Liver (tissue), 9 donors: ENCODE measurements around the gene KRT77. TPM values are rescaled to one million over a fixed set of nuclear protein-coding genes. Genes with fewer than 3 reads are reported as not detected.

ENCODE experiments used
- DNase-seq: peaks from one replicate; pipeline ENCODE4 v3.0.0-alpha.2; 2017; ENCODE audit warnings: low spot score
- H3K27ac ChIP-seq, 2 donors: one replicate each; pipeline ENCODE4 v1.7.0; 2013; ENCODE audit warnings: inconsistent platforms in 2 of 2, low read length in 2 of 2, control low read depth in 1 of 2, low read depth in 1 of 2, mild to moderate bottlenecking in 1 of 2
- H3K27me3 ChIP-seq, 4 donors: one replicate each; pipeline versions ENCODE4 v1.6.1 to v1.7.0; 2013; ENCODE audit warnings: low read length in 3 of 4, inconsistent platforms in 1 of 4, mild to moderate bottlenecking in 1 of 4, moderate library complexity in 1 of 4; ENCODE audit not compliant: control insufficient read depth in 4 of 4, insufficient read depth in 4 of 4
- H3K36me3 ChIP-seq, 4 donors: one replicate each; pipeline versions ENCODE4 v1.6.1 to v1.7.0; 2013; ENCODE audit warnings: low read length in 3 of 4, mild to moderate bottlenecking in 3 of 4, low read depth in 1 of 4, moderate library complexity in 1 of 4; ENCODE audit not compliant: control insufficient read depth in 4 of 4, insufficient read depth in 3 of 4
- H3K4me1 ChIP-seq, 4 donors: one replicate each; pipeline versions ENCODE4 v1.6.1 to v1.7.0; 2013; ENCODE audit warnings: low read length in 3 of 4, mild to moderate bottlenecking in 3 of 4, moderate library complexity in 1 of 4; ENCODE audit not compliant: control insufficient read depth in 4 of 4, insufficient read depth in 4 of 4
- H3K4me3 ChIP-seq, 3 donors: one replicate each; pipeline versions ENCODE4 v1.6.1 to v1.7.0; 2013; ENCODE audit warnings: low read length in 3 of 3, control low read depth in 1 of 3, low read depth in 1 of 3, mild to moderate bottlenecking in 1 of 3
- H3K9ac ChIP-seq, 2 donors: one replicate each; pipeline ENCODE4 v1.7.0; 2013; ENCODE audit warnings: low read length in 2 of 2, mild to moderate bottlenecking in 2 of 2, moderate library complexity in 2 of 2, control low read depth in 1 of 2, low read depth in 1 of 2
- H3K9me3 ChIP-seq, 4 donors: one replicate each; pipeline versions ENCODE4 v1.6.1 to v1.7.0; 2013; ENCODE audit warnings: low read length in 3 of 4; ENCODE audit not compliant: control insufficient read depth in 4 of 4
- EGR1 ChIP-seq, 2 donors: IDR thresholded peaks; 2 replicates each; pipeline ENCODE4 v1.6.1; 2016 to 2018; ENCODE audit warnings: antibody characterized with exemption in 2 of 2, low read depth in 2 of 2
- FOXA1 ChIP-seq: IDR thresholded peaks from 2 replicates; pipeline ENCODE4 v1.6.1; 2016; ENCODE audit warnings: antibody characterized with exemption
- FOXA2 ChIP-seq: IDR thresholded peaks from 2 replicates; pipeline ENCODE4 v1.6.1; 2016; ENCODE audit warnings: antibody characterized with exemption
- GABPA ChIP-seq, 2 donors: IDR thresholded peaks in 1 of 2; conservative IDR thresholded peaks in 1 of 2; 2 replicates each; pipeline ENCODE4 v1.6.1; 2016; ENCODE audit warnings: antibody characterized with exemption in 2 of 2, mild to moderate bottlenecking in 1 of 2, moderate library complexity in 1 of 2
- HNF4A ChIP-seq, 2 donors: conservative IDR thresholded peaks; 2 replicates each; pipeline ENCODE4 v1.6.1; 2016; ENCODE audit warnings: antibody characterized with exemption in 2 of 2, mild to moderate bottlenecking in 2 of 2
- HNF4G ChIP-seq: IDR thresholded peaks from 2 replicates; pipeline ENCODE4 v1.6.1; 2016; ENCODE audit warnings: antibody characterized with exemption
- JUND ChIP-seq, 2 donors: IDR thresholded peaks; 2 replicates each; pipeline ENCODE4 v1.6.1; 2016; ENCODE audit warnings: antibody characterized with exemption in 2 of 2
- NR2F2 ChIP-seq: IDR thresholded peaks from 2 replicates; pipeline ENCODE4 v1.6.1; 2016; ENCODE audit warnings: antibody characterized with exemption
- RAD21 ChIP-seq, 2 donors: IDR thresholded peaks; 2 replicates each; pipeline ENCODE4 v1.6.1; 2016; ENCODE audit warnings: antibody characterized with exemption in 2 of 2, mild to moderate bottlenecking in 2 of 2
- RXRA ChIP-seq, 2 donors: IDR thresholded peaks; 2 replicates each; pipeline ENCODE4 v1.6.1; 2017 to 2018; ENCODE audit warnings: antibody characterized with exemption in 2 of 2, mild to moderate bottlenecking in 1 of 2
- SP1 ChIP-seq: IDR thresholded peaks from 2 replicates; pipeline ENCODE4 v1.6.1; 2018; ENCODE audit warnings: antibody characterized with exemption, mild to moderate bottlenecking
- TAF1 ChIP-seq: conservative IDR thresholded peaks from 2 replicates; pipeline ENCODE4 v1.6.1; 2016; ENCODE audit warnings: antibody characterized with exemption, mild to moderate bottlenecking
- YY1 ChIP-seq: IDR thresholded peaks from 2 replicates; pipeline ENCODE4 v1.6.1; 2016; ENCODE audit warnings: antibody characterized with exemption, mild to moderate bottlenecking
- WGBS: extraction: QIAGEN DNeasy Blood & Tissue Kit; methylation state at CpG from one replicate; pipeline ENCODE4 v1.1.7; 2013; 5-methylcytosine and 5-hydroxymethylcytosine counted together
- polyA plus RNA-seq, 2 donors: library from polyadenylated mRNA; stranded (reverse) in 1 of 2; unstranded in 1 of 2; fragments of 200-250 nt in 1 of 2; fragments of >200 nt in 1 of 2; fragmentation: Nextera tagmentation in 1 of 2; extraction: Ambion mirVana in 1 of 2; gene quantifications; one replicate each; pipeline versions ENCODE4 v1.2.1 to v1.2.3, GENCODE V29; 2013 to 2015
- total RNA-seq, 2 donors: library from RNA; depleted of rRNA; stranded (reverse); fragments of >200 nt; gene quantifications; one replicate each; pipeline ENCODE4 v1.2.3, GENCODE V29; 2014
- TF ChIP-seq, protein P1 (sequence below): IDR thresholded peaks from 2 replicates; pipeline ENCODE4 v1.6.1; 2016; ENCODE audit warnings: antibody characterized with exemption
- TF ChIP-seq, protein P2 (sequence below): IDR thresholded peaks from 2 replicates; pipeline ENCODE4 v1.6.1; 2016; ENCODE audit warnings: antibody characterized with exemption
- TF ChIP-seq, protein P3 (sequence below): IDR thresholded peaks from 2 replicates; pipeline ENCODE4 v1.6.1; 2016; ENCODE audit warnings: antibody characterized with exemption, mild to moderate bottlenecking
- TF ChIP-seq, protein P4 (sequence below): IDR thresholded peaks from 2 replicates; pipeline ENCODE4 v1.6.1; 2016; ENCODE audit warnings: antibody characterized with exemption
- donor health status: healthy.
- donor health status: healthy.
- donor health status: healthy.
- donor health status: healthy.
- donor health status: healthy.

Gene KRT77
- total and polyA plus RNA-seq, 4 donors = not detected

DNA sequence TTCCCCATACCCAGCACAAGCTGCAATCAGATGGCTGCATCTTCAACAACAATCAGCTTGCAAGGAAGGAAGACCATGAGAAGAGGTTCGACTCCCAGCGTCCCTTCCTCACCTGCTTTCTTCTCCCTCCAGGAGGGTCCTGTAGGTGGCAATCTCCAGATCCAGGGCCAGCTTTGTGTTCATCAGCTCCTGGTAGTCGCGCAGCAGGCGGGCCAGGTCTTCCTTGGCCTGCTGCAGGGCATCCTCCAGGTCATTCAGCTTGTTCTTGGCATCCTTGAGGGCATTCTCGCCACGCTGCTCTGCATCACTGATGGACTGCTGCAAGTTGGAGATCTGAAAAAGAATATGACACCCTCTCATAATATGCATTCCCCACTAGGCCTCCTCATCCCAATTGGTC is 27.2 kb downstream of the KRT77 start:
- TF ChIP-seq GABPA (IDR thresholded peaks at IDR 0.05 in 1 of 2, conservative IDR thresholded peaks at IDR 0.05 in 1 of 2) (no peak), SP1 (no peak), RXRA (IDR thresholded peaks at IDR 0.05) (no peak), HNF4G (no peak), JUND (IDR thresholded peaks at IDR 0.05) (no peak), TAF1 (no peak)
- TF ChIP-seq, protein P1, sequence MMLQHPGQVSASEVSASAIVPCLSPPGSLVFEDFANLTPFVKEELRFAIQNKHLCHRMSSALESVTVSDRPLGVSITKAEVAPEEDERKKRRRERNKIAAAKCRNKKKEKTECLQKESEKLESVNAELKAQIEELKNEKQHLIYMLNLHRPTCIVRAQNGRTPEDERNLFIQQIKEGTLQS = no peak
- TF ChIP-seq, protein P2, sequence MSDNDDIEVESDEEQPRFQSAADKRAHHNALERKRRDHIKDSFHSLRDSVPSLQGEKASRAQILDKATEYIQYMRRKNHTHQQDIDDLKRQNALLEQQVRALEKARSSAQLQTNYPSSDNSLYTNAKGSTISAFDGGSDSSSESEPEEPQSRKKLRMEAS = no peak

GRCh38 chr12:52675301-52675701 is 28.0 kb downstream of the KRT77 start:
- Histone ChIP-seq H3K27ac (no peak overlapping the region), H3K27me3 (peaks cover 0 to 5% (median 0%) of the 10 kb centered on the region in 4 donors), H3K4me3 (no peak overlapping the region), H3K9ac (no peak overlapping the region), H3K9me3 (no peaks in the 10 kb centered on the region), H3K36me3 (no peaks in the 10 kb centered on the region), H3K4me1 (no peaks in the 10 kb centered on the region)
- WGBS = 89% methylated on average over 28 of the region's 28 CpGs
- no peak for DNase-seq
- TF ChIP-seq, protein P3, sequence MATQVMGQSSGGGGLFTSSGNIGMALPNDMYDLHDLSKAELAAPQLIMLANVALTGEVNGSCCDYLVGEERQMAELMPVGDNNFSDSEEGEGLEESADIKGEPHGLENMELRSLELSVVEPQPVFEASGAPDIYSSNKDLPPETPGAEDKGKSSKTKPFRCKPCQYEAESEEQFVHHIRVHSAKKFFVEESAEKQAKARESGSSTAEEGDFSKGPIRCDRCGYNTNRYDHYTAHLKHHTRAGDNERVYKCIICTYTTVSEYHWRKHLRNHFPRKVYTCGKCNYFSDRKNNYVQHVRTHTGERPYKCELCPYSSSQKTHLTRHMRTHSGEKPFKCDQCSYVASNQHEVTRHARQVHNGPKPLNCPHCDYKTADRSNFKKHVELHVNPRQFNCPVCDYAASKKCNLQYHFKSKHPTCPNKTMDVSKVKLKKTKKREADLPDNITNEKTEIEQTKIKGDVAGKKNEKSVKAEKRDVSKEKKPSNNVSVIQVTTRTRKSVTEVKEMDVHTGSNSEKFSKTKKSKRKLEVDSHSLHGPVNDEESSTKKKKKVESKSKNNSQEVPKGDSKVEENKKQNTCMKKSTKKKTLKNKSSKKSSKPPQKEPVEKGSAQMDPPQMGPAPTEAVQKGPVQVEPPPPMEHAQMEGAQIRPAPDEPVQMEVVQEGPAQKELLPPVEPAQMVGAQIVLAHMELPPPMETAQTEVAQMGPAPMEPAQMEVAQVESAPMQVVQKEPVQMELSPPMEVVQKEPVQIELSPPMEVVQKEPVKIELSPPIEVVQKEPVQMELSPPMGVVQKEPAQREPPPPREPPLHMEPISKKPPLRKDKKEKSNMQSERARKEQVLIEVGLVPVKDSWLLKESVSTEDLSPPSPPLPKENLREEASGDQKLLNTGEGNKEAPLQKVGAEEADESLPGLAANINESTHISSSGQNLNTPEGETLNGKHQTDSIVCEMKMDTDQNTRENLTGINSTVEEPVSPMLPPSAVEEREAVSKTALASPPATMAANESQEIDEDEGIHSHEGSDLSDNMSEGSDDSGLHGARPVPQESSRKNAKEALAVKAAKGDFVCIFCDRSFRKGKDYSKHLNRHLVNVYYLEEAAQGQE = no peak
- TF ChIP-seq YY1 (no peak), FOXA1 (no peak), EGR1 (IDR thresholded peaks at IDR 0.05; ENCODE audit: low read depth in 2 of 2) (no peak), SP1 (no peak), JUND (IDR thresholded peaks at IDR 0.05) (no peak), HNF4G (no peak), RAD21 (IDR thresholded peaks at IDR 0.05) (no peak), FOXA2 (no peak), HNF4A (conservative IDR thresholded peaks at IDR 0.05) (no peak)
- TF ChIP-seq, protein P1 = no peak
- TF ChIP-seq, protein P2 = no peak

More for the DNA sequence above, 27.2 kb downstream of the KRT77 start:
- Histone ChIP-seq H3K4me1 (no peaks in the 10 kb centered on the region), H3K9ac (no peak overlapping the region), H3K9me3 (no peaks in the 10 kb centered on the region), H3K36me3 (no peaks in the 10 kb centered on the region), H3K4me3 (no peak overlapping the region), H3K27ac (no peak overlapping the region), H3K27me3 (peaks cover 0 to under 1% (median 0%) of the 10 kb centered on the region in 4 donors)
- WGBS = 81% methylated on average over 7 of the region's 7 CpGs
- no peak for DNase-seq

DNA sequence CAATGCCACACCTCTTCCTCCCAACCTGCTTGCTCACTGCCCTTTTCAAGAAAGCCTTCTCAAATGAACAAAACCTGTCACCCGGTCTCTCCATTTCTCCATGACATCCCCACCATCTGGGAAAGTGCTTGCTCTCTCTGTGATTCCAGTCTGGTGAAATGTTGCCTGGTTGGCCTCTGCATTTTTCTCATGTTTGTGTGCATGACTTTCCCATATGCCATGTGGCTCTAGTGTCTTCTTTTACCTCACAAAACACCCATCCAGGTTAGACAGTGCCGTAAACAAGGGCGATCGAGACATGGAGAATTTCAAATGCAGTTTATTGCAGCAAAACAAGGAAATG is 28.9 kb downstream of the KRT77 start:
- Histone ChIP-seq H3K9ac (no peak overlapping the region), H3K27me3 (peaks cover 0 to 5% (median 0%) of the 10 kb centered on the region in 4 donors), H3K4me3 (no peak overlapping the region), H3K36me3 (no peaks in the 10 kb centered on the region), H3K9me3 (no peaks in the 10 kb centered on the region), H3K4me1 (no peaks in the 10 kb centered on the region), H3K27ac (no peak overlapping the region)
- WGBS = 90% methylated on average over 4 of the region's 4 CpGs
- DNase-seq = no peak
- TF ChIP-seq, protein P4, sequence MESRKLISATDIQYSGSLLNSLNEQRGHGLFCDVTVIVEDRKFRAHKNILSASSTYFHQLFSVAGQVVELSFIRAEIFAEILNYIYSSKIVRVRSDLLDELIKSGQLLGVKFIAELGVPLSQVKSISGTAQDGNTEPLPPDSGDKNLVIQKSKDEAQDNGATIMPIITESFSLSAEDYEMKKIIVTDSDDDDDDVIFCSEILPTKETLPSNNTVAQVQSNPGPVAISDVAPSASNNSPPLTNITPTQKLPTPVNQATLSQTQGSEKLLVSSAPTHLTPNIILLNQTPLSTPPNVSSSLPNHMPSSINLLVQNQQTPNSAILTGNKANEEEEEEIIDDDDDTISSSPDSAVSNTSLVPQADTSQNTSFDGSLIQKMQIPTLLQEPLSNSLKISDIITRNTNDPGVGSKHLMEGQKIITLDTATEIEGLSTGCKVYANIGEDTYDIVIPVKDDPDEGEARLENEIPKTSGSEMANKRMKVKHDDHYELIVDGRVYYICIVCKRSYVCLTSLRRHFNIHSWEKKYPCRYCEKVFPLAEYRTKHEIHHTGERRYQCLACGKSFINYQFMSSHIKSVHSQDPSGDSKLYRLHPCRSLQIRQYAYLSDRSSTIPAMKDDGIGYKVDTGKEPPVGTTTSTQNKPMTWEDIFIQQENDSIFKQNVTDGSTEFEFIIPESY = no peak
- TF ChIP-seq SP1 (no peak), HNF4G (no peak), TAF1 (no peak), NR2F2 (no peak), RXRA (IDR thresholded peaks at IDR 0.05) (no peak), FOXA2 (no peak), YY1 (no peak)
- TF ChIP-seq, protein P3 = no peak
